Gastroesophageal sphincter (tissue), 3 donors: ENCODE data around the gene EIF4EBP3.

Source experiments
- CTCF ChIP-seq, 4 experiments: fragments of 200-600 bp in 2 of 4; fragments of 450-650 bp in 2 of 4; sonication (generic) in 1 of 4; IDR thresholded peaks; one replicate each; pipeline ENCODE4 v1.5.1; 2017 to 2019; ENCODE audit warnings: antibody characterized with exemption in 4 of 4, mild to moderate bottlenecking in 2 of 4, moderate library complexity in 2 of 4
- EP300 ChIP-seq: sonication (generic); formaldehyde crosslinking; IDR thresholded peaks from one replicate; pipeline ENCODE4 v1.6.1; 2017; ENCODE audit warnings: antibody characterized with exemption, mild to moderate bottlenecking
- POLR2AphosphoS5 ChIP-seq: sonication (generic); formaldehyde crosslinking; IDR thresholded peaks from one replicate; pipeline ENCODE4 v1.6.1; 2017; ENCODE audit warnings: antibody characterized with exemption

GRCh38 chr5:140588311-140589070, 41.0 kb downstream of the EIF4EBP3 start:
- TF ChIP-seq CTCF (IDR thresholded peaks at IDR 0.05) (no peak), POLR2AphosphoS5 (no peak), EP300 (no peak)
